ENCODE measurements around the gene TRPC6. TPM values are rescaled to one million over a fixed set of nuclear protein-coding genes. Genes with fewer than 3 reads are reported as not detected.
"Not testable (repeated sequence)": the region's sequence is repeated elsewhere in the genome, so short reads cannot be mapped to it uniquely, and the experiment has no call there.

TRPC6 gene
- total RNA-seq, 1 donor from 2014 or later = not detected

DNA sequence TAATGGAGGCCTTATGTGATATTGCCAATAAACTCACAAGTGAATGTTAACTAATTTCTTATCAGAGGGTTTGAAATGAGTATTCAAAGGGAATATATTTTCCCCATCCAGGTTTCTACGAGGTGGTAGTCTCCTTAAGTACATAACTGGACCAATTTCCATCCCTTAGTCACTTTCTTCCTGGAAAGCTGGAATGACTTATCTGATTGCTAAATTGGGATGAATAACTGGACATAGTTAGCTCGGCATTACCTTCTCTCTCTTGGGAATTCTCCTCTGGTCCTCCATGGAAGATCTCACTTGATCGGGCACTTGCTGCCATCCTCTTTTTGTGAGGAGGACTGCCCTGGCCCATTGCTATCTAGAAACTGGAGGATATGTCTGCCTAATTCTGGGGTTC is 109.1 kb downstream of the TRPC6 start:
- TF ChIP-seq, protein P1, sequence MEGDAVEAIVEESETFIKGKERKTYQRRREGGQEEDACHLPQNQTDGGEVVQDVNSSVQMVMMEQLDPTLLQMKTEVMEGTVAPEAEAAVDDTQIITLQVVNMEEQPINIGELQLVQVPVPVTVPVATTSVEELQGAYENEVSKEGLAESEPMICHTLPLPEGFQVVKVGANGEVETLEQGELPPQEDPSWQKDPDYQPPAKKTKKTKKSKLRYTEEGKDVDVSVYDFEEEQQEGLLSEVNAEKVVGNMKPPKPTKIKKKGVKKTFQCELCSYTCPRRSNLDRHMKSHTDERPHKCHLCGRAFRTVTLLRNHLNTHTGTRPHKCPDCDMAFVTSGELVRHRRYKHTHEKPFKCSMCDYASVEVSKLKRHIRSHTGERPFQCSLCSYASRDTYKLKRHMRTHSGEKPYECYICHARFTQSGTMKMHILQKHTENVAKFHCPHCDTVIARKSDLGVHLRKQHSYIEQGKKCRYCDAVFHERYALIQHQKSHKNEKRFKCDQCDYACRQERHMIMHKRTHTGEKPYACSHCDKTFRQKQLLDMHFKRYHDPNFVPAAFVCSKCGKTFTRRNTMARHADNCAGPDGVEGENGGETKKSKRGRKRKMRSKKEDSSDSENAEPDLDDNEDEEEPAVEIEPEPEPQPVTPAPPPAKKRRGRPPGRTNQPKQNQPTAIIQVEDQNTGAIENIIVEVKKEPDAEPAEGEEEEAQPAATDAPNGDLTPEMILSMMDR (conservative IDR thresholded peaks at IDR 0.05) = no peak
- Mint-ChIP-seq H3K4me1 (no peaks in the 10 kb centered on the region), H3K4me3 (no peak overlapping the region), H3K27ac (ENCODE audit: unreplicated experiment) (no peak overlapping the region), H3K9me3 (no peaks in the 10 kb centered on the region), H3K36me3 (ENCODE audit: low read depth) (no peaks in the 10 kb centered on the region), H3K27me3 (ENCODE audit: low read depth) (no peaks in the 10 kb centered on the region)
- no peak for DNase-seq (ENCODE audit: low read depth, low spot score)

DNA sequence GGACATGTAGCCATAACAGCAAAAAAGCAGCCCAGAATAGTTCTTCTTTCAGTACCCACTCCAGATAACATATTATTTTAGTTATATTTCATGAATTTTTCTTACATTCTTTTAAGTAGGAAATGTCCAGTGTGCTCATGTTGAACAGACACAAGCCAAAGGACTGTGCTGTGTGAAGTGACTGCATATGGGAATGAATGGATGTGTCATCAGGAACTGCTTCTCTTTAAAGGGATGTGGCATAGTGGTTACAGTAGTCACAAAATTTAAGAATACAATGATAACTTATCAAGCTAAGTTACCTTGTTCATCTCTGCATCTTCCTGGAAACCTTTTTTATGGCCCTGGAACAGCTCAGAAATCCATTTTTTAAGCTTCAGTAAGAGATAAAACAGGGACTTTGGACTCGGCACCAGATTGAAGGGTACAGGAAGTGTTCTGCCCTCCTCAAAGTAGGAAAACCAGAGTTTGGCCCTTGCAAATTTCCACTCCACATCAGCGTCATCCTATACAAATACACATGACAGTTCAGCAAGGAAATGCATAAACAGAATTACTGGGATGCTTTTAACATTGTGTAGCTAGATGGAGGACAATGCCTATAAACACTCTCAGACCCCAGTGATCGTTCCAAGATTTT is 112.8 kb downstream of the TRPC6 start:
- TF ChIP-seq, protein P1 (conservative IDR thresholded peaks at IDR 0.05) = no peak
- Mint-ChIP-seq H3K36me3 (ENCODE audit: low read depth) (no peaks in the 10 kb centered on the region), H3K4me3 (no peak overlapping the region), H3K4me1 (no peaks in the 10 kb centered on the region), H3K9me3 (no peaks in the 10 kb centered on the region), H3K27me3 (ENCODE audit: low read depth) (no peaks in the 10 kb centered on the region), H3K27ac (ENCODE audit: unreplicated experiment) (no peak overlapping the region)
- DNase-seq (ENCODE audit: low read depth, low spot score) = no peak

DNA sequence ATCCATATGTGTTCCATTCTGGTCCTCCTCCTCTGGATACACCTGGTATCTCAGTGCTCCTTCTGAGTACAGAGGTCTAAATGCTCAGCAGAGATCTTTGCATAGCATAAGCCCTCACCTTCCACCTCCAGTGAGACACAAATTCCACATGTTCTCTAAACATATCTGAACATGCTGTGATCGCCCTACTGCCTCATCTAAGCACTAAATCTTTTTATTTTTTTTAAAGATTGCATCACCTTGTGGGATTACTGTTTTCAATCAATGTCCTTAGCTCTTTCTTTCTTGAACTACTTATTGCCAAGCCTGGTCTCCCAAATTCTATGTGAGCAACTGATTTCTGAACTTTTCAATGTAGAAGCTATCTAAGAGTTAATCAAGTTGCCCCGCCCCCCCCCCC is 113.4 kb downstream of the TRPC6 start:
- no peaks in the 10 kb centered on the region for H3K27me3 Mint-ChIP-seq (ENCODE audit: low read depth)
- DNase-seq (ENCODE audit: low read depth, low spot score) = no peak
- no peak overlapping the region for H3K4me3 Mint-ChIP-seq
- TF ChIP-seq, protein P1 (conservative IDR thresholded peaks at IDR 0.05) = no peak
- no peaks in the 10 kb centered on the region for H3K9me3 Mint-ChIP-seq
- H3K4me1 Mint-ChIP-seq = no peaks in the 10 kb centered on the region
- no peaks in the 10 kb centered on the region for H3K36me3 Mint-ChIP-seq (ENCODE audit: low read depth)
- no peak overlapping the region for H3K27ac Mint-ChIP-seq (ENCODE audit: unreplicated experiment)

DNA sequence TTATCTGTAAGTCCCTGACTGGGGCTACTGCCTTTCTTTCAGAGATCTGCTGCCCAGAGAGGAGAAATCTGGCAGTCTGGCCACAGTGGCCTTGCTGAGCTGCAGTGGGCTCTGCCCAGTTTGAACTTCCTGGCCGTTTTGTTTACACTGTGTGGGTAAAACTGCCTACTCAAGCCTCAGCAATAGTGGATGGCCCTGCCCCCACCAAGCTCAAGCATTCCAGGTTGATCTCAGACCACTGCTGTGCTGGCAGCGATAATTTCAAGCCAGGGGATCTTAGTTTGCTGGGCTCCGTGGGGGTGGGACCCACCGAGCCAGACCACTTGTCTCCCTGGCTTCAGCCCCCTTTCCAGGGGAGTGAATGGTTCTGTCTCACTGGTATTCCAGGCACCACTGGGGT is 117.5 kb downstream of the TRPC6 start:
- no peak for DNase-seq (ENCODE audit: low read depth, low spot score)
- H3K36me3 Mint-ChIP-seq (ENCODE audit: low read depth) = no peaks in the 10 kb centered on the region
- H3K4me1 Mint-ChIP-seq = no peaks in the 10 kb centered on the region
- TF ChIP-seq, protein P1 (conservative IDR thresholded peaks at IDR 0.05) = no peak
- H3K9me3 Mint-ChIP-seq = peaks cover 8% of the 10 kb centered on the region
- H3K4me3 Mint-ChIP-seq = no peak overlapping the region
- H3K27me3 Mint-ChIP-seq (ENCODE audit: low read depth) = no peaks in the 10 kb centered on the region
- H3K27ac Mint-ChIP-seq (ENCODE audit: unreplicated experiment) = no peak overlapping the region

DNA sequence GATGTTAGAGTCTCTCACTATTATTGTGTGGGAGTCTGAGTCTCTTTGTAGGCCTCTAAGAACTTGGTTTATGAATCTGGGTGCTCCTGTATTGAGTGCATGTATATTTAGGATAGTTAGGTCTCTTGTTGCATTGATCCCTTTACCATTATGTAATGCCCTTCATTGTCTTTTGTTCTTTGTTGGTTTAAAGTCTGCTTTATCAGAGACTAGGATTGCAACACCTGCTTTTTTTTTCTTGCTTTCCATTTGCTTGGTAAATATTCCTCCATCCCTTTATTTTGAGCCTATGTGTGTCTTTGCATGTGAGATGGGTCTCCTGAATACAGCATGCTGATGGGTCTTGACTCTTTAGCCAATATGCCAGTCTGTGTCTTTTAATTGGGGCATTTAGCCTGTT is 119.4 kb downstream of the TRPC6 start:
- DNase-seq (ENCODE audit: low read depth, low spot score) = not testable (repeated sequence)

DNA sequence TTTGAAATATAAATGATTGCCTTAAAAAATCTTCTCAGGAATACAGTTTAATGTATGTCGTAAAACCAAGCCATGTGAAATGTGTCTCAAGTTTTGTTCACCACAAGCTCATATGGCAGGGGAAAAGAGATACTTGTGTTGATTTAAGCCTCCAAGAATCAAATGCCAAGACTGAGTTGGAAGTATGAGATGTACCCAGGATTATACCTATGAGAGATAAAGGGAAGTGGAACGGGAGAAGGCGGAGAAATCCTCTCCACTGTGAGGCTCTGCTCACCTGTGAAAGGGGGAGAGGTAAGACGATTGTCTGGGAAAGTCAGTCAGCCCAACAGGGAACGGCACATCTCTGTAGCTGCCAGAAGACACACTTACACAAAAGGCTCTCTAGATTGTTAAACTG is 124.8 kb downstream of the TRPC6 start:
- TF ChIP-seq, protein P1 (conservative IDR thresholded peaks at IDR 0.05) = no peak
- H3K36me3 Mint-ChIP-seq (ENCODE audit: low read depth) = no peaks in the 10 kb centered on the region
- H3K9me3 Mint-ChIP-seq = peaks cover 8% of the 10 kb centered on the region
- H3K4me1 Mint-ChIP-seq = no peaks in the 10 kb centered on the region
- DNase-seq (ENCODE audit: low read depth, low spot score) = no peak
- no peak overlapping the region for H3K27ac Mint-ChIP-seq (ENCODE audit: unreplicated experiment)
- no peaks in the 10 kb centered on the region for H3K27me3 Mint-ChIP-seq (ENCODE audit: low read depth)
- no peak overlapping the region for H3K4me3 Mint-ChIP-seq

More for the DNA sequence above, 119.4 kb downstream of the TRPC6 start:
- not testable (repeated sequence) for H3K9me3 Mint-ChIP-seq; H3K27me3 Mint-ChIP-seq (ENCODE audit: low read depth); H3K4me1 Mint-ChIP-seq; H3K4me3 Mint-ChIP-seq; H3K27ac Mint-ChIP-seq (ENCODE audit: unreplicated experiment); H3K36me3 Mint-ChIP-seq (ENCODE audit: low read depth)

All from neural crest cell (in vitro differentiated cells).